Occipital lobe (tissue), 2 donors: ENCODE data around the gene ESD. TPM values are rescaled to one million over a fixed set of nuclear protein-coding genes. Genes with fewer than 3 reads are reported as not detected.

Experiments
- DNase-seq: peaks from one replicate; lab custom pipeline; 2025; lab: John Stamatoyannopoulos, UW
- total RNA-seq: library from RNA; depleted of rRNA; stranded (reverse); fragments of >200 nt; gene quantifications from one replicate; pipeline ENCODE4 v1.2.3, GENCODE V29; 2014

The ESD gene
- total RNA-seq, 1 donor from 2014 or later, result 126 TPM

- no peak for DNase-seq
Observed at GRCh38 chr13:46747031-46747820, 49.7 kb downstream of the ESD start.

GRCh38 chr13:46745706-46746105 is 51.3 kb downstream of the ESD start:
- DNase-seq, result no peak

- DNase-seq, result no peak
Observed at GRCh38 chr13:46745062-46745461, 51.9 kb downstream of the ESD start.

- DNase-seq, result no peak
Observed at GRCh38 chr13:46743191-46743590, 53.8 kb downstream of the ESD start.

- no peak for DNase-seq
Observed at GRCh38 chr13:46739447-46740098, 57.4 kb downstream of the ESD start.

GRCh38 chr13:46738766-46739165 is 58.2 kb downstream of the ESD start:
- DNase-seq, result no peak

GRCh38 chr13:46738055-46738454 is 58.9 kb downstream of the ESD start:
- DNase-seq, result no peak

- no peak for DNase-seq
Observed at GRCh38 chr13:46736541-46737310, 60.2 kb downstream of the ESD start.

- DNase-seq, result no peak
Observed at GRCh38 chr13:46735425-46735824, 61.5 kb downstream of the ESD start.

GRCh38 chr13:46731535-46731934 is 65.4 kb downstream of the ESD start:
- DNase-seq, result no peak

GRCh38 chr13:46728777-46729176 is 68.2 kb downstream of the ESD start:
- DNase-seq, result no peak

GRCh38 chr13:46726347-46726746 is 70.6 kb downstream of the ESD start:
- DNase-seq, result no peak

Other genes with a start within 250 kb of the ESD start
- 21.4 TPM for gene LRCH1, start 244.0 kb downstream of the ESD start, total RNA-seq
- gene HTR2A, start 99.9 kb upstream of the ESD start, total RNA-seq, result 9.2 TPM